ENCODE results near the gene MAP7D2.

MAP7D2 gene

GRCh38 chrX:19987856-19988255, 128.9 kb downstream of the MAP7D2 start:
- DNase-seq (ENCODE audit: low read depth), result no peak
- TF ChIP-seq, protein P1, sequence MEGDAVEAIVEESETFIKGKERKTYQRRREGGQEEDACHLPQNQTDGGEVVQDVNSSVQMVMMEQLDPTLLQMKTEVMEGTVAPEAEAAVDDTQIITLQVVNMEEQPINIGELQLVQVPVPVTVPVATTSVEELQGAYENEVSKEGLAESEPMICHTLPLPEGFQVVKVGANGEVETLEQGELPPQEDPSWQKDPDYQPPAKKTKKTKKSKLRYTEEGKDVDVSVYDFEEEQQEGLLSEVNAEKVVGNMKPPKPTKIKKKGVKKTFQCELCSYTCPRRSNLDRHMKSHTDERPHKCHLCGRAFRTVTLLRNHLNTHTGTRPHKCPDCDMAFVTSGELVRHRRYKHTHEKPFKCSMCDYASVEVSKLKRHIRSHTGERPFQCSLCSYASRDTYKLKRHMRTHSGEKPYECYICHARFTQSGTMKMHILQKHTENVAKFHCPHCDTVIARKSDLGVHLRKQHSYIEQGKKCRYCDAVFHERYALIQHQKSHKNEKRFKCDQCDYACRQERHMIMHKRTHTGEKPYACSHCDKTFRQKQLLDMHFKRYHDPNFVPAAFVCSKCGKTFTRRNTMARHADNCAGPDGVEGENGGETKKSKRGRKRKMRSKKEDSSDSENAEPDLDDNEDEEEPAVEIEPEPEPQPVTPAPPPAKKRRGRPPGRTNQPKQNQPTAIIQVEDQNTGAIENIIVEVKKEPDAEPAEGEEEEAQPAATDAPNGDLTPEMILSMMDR (IDR thresholded peaks at IDR 0.05; ENCODE audit: control insufficient read depth, extremely low read depth, insufficient read depth), result no peak
- no peak overlapping the region for H3K4me3 ChIP-seq (ENCODE audit: low read depth, low read length)

GRCh38 chrX:19986531-19986930, 130.2 kb downstream of the MAP7D2 start:
- H3K4me3 ChIP-seq (ENCODE audit: low read depth, low read length), result no peak overlapping the region
- TF ChIP-seq, protein P1 (IDR thresholded peaks at IDR 0.05; ENCODE audit: control insufficient read depth, extremely low read depth, insufficient read depth), result no peak
- no peak for DNase-seq (ENCODE audit: low read depth)

DNA sequence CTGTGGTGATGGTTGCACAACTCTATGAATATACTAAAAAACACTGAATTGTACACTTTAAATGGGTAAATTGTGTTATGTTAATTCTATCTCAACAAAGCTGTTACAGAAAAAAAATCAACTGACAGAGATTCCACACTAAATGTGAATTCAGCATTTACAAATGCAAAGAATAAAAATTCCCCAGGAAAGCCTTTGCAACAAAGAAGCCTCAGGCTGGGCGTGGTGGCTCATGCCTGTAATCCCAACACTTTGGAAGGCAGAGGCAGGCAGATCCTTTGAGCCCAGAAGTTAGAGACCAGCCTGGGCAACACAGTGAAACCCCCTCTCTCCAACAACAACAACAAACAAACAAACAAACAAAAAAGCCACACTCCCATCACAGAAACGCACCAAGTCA, 134.8 kb downstream of the MAP7D2 start:
- no peak for DNase-seq (ENCODE audit: low read depth)
- TF ChIP-seq, protein P1 (IDR thresholded peaks at IDR 0.05; ENCODE audit: control insufficient read depth, extremely low read depth, insufficient read depth), result no peak

GRCh38 chrX:19975845-19976244, 140.9 kb downstream of the MAP7D2 start:
- TF ChIP-seq, protein P1 (IDR thresholded peaks at IDR 0.05; ENCODE audit: control insufficient read depth, extremely low read depth, insufficient read depth), result no peak
- DNase-seq (ENCODE audit: low read depth), result no peak
- no peak overlapping the region for H3K4me3 ChIP-seq (ENCODE audit: low read depth, low read length)

More for the DNA sequence above, 134.8 kb downstream of the MAP7D2 start:
- H3K4me3 ChIP-seq (ENCODE audit: low read depth, low read length), result no peak overlapping the region

DNA sequence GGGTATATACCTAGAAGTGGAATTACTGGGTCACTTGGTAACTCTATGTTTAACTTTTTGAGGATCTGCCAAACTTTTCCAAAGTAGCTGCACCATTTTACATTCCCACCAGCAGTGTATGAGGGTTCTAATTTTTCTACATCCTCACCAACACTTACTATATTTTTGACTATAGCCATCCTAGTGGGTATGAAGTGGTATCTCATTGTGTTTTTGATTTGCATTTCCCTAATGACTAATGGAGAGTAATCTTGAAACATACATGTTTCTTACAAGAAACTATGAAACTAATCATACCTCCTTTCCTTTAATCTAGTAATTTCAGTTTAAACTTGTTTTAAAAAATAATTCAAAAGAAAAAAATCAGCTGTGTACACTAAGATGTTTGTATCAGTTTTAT, 143.7 kb downstream of the MAP7D2 start:
- no peak for DNase-seq (ENCODE audit: low read depth)
- no peak overlapping the region for H3K4me3 ChIP-seq (ENCODE audit: low read depth, low read length)
- TF ChIP-seq, protein P1 (IDR thresholded peaks at IDR 0.05; ENCODE audit: control insufficient read depth, extremely low read depth, insufficient read depth), result no peak

GRCh38 chrX:19968276-19968675, 148.4 kb downstream of the MAP7D2 start:
- TF ChIP-seq, protein P1 (IDR thresholded peaks at IDR 0.05; ENCODE audit: control insufficient read depth, extremely low read depth, insufficient read depth), result no peak
- DNase-seq (ENCODE audit: low read depth), result no peak
- no peak overlapping the region for H3K4me3 ChIP-seq (ENCODE audit: low read depth, low read length)

- no peak overlapping the region for H3K4me3 ChIP-seq (ENCODE audit: low read depth, low read length)
- DNase-seq (ENCODE audit: low read depth), result no peak
- TF ChIP-seq, protein P1 (IDR thresholded peaks at IDR 0.05; ENCODE audit: control insufficient read depth, extremely low read depth, insufficient read depth), result no peak
These were observed 150.7 kb downstream of the MAP7D2 start for GRCh38 chrX:19966056-19966455.
